D341Med (cell line): ENCODE measurements around the gene COL9A1.
"Not testable (repeated sequence)": the region's sequence is repeated elsewhere in the genome, so short reads cannot be mapped to it uniquely, and the experiment has no call there.

Experiments used
- DNase-seq: peaks from one replicate; pipeline ENCODE4 v3.0.0; 2012; ENCODE audit warnings: low spot score

The COL9A1 gene

GRCh38 chr6:70303034-70303525, at the start of gene COL9A1:
Gene COL9A1 (minus strand): TSS chr6:70303084. CDS start chr6:70302924, 160 bp downstream.
- DNase-seq: no peak

- DNase-seq: no peak
These were observed 48.6 kb upstream of the COL9A1 start for GRCh38 chr6:70351461-70351860.

GRCh38 chr6:70345619-70346018, 42.7 kb upstream of the COL9A1 start:
- no peak for DNase-seq

- DNase-seq: no peak
These were observed 40.4 kb upstream of the COL9A1 start for GRCh38 chr6:70343313-70343712.

- DNase-seq: not testable (repeated sequence)
These were observed 36.9 kb upstream of the COL9A1 start for GRCh38 chr6:70339810-70340209.

- no peak for DNase-seq
These were observed 35.9 kb upstream of the COL9A1 start for GRCh38 chr6:70338775-70339174.

GRCh38 chr6:70337743-70338105, 34.8 kb upstream of the COL9A1 start:
- DNase-seq: no peak

- no peak for DNase-seq
These were observed 34.3 kb upstream of the COL9A1 start for GRCh38 chr6:70336996-70337742.

GRCh38 chr6:70327036-70327435, 24.2 kb upstream of the COL9A1 start:
- no peak for DNase-seq

- DNase-seq: no peak
These were observed 22.1 kb upstream of the COL9A1 start for GRCh38 chr6:70325009-70325408.

GRCh38 chr6:70317799-70318198, 14.9 kb upstream of the COL9A1 start:
- not testable (repeated sequence) for DNase-seq

- DNase-seq: no peak
These were observed 12.3 kb upstream of the COL9A1 start for GRCh38 chr6:70315079-70315751.

GRCh38 chr6:70314296-70314695, 11.4 kb upstream of the COL9A1 start:
- DNase-seq: no peak

GRCh38 chr6:70312165-70312745, 9.4 kb upstream of the COL9A1 start:
- no peak for DNase-seq

GRCh38 chr6:70310063-70310694, 7.3 kb upstream of the COL9A1 start:
- DNase-seq: no peak

- DNase-seq: no peak
These were observed 6.4 kb upstream of the COL9A1 start for GRCh38 chr6:70309243-70309642.

- DNase-seq: not testable (repeated sequence)
These were observed 5.3 kb upstream of the COL9A1 start for GRCh38 chr6:70308142-70308541.

GRCh38 chr6:70307008-70307407, 4.1 kb upstream of the COL9A1 start:
- DNase-seq: no peak

- no peak for DNase-seq
These were observed 1.7 kb upstream of the COL9A1 start for GRCh38 chr6:70304616-70305015.

GRCh38 chr6:70299456-70299855, 3.4 kb downstream of the COL9A1 start:
- DNase-seq: no peak

GRCh38 chr6:70298068-70298467, 4.8 kb downstream of the COL9A1 start:
- DNase-seq: no peak

- no peak for DNase-seq
These were observed 10.7 kb downstream of the COL9A1 start for GRCh38 chr6:70292193-70292592.

- no peak for DNase-seq
These were observed 13.6 kb downstream of the COL9A1 start for GRCh38 chr6:70289299-70289698.
